Measurements from ENCODE around the gene NLN. TPM values are rescaled to one million over a fixed set of nuclear protein-coding genes. Genes with fewer than 3 reads are reported as not detected.

Gene NLN
- total RNA-seq, 4 donors from 2014 or later: 8.7 to 17.5 (median 13.1) TPM

DNA sequence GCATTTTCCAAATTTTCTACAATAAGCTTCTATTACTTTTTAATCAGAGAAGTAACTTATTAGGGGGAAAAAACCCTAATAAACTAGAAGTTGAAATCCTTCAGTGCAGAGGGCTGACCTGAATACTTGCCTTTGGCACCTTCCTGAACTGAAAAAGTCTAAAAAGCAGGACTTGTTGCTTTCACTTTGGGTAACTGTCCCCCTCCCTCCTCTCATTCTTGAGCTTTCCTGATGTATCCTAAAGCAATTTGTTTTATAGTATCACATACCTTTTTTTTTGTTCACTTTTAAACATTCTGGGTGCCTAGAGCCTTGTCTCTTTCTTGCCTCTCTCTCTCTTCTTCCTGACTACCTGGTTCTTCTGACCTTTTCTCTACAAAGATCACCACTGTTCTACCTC is 140.4 kb downstream of the NLN start:
- Histone ChIP-seq H3K27ac (no peak overlapping the region), H3K4me3 (replicated peaks in 1 of 3) (no peak overlapping the region), H3K36me3 (no peaks in the 10 kb centered on the region), H3K4me1 (peaks cover 4% of the 10 kb centered on the region in 2 donors), H3K9me3 (no peaks in the 10 kb centered on the region), H3K27me3 (no peaks in the 10 kb centered on the region)
- TF ChIP-seq POLR2A (IDR thresholded peaks at IDR 0.05): no peak
- TF ChIP-seq, protein P1, sequence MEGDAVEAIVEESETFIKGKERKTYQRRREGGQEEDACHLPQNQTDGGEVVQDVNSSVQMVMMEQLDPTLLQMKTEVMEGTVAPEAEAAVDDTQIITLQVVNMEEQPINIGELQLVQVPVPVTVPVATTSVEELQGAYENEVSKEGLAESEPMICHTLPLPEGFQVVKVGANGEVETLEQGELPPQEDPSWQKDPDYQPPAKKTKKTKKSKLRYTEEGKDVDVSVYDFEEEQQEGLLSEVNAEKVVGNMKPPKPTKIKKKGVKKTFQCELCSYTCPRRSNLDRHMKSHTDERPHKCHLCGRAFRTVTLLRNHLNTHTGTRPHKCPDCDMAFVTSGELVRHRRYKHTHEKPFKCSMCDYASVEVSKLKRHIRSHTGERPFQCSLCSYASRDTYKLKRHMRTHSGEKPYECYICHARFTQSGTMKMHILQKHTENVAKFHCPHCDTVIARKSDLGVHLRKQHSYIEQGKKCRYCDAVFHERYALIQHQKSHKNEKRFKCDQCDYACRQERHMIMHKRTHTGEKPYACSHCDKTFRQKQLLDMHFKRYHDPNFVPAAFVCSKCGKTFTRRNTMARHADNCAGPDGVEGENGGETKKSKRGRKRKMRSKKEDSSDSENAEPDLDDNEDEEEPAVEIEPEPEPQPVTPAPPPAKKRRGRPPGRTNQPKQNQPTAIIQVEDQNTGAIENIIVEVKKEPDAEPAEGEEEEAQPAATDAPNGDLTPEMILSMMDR (IDR thresholded peaks at IDR 0.05): no peak
- DNase-seq: no peak
- intact Hi-C loops (cut with DNase I): no loop called here

- TF ChIP-seq POLR2A (IDR thresholded peaks at IDR 0.05): no peak
- TF ChIP-seq, protein P1 (IDR thresholded peaks at IDR 0.05): no peak
- intact Hi-C loops (cut with DNase I): no loop called here
- Histone ChIP-seq H3K36me3 (no peaks in the 10 kb centered on the region), H3K9me3 (no peaks in the 10 kb centered on the region), H3K27me3 (no peaks in the 10 kb centered on the region), H3K4me3 (replicated peaks in 1 of 3) (no peak overlapping the region), H3K4me1 (peaks cover 5 to 8% of the 10 kb centered on the region in 2 donors), H3K27ac (no peak overlapping the region)
- 88 to 96% methylated on average over 2 of the region's 2 CpGs for WGBS, 2 donors
- no peak for DNase-seq
Observed at GRCh38 chr5:65863747-65864146, 141.7 kb downstream of the NLN start.

GRCh38 chr5:65866837-65867521 is 145.0 kb downstream of the NLN start:
- Histone ChIP-seq H3K27ac (peak overlapping the region in 2 of 3 donors; percentile 13 to 76), H3K27me3 (no peaks in the 10 kb centered on the region), H3K36me3 (no peaks in the 10 kb centered on the region), H3K9me3 (no peaks in the 10 kb centered on the region), H3K4me1 (peaks cover 5 to 8% of the 10 kb centered on the region in 2 donors), H3K4me3 (replicated peaks in 1 of 3) (no peak overlapping the region)
- WGBS, 2 donors: 73 to 82% methylated on average over 6 of the region's 6 CpGs
- TF ChIP-seq, protein P1 (IDR thresholded peaks at IDR 0.05): no peak
- no peak for TF ChIP-seq POLR2A (IDR thresholded peaks at IDR 0.05)
- DNase-seq: no peak
- intact Hi-C loops (cut with DNase I): no loop called here

GRCh38 chr5:65867542-65868195 is 145.7 kb downstream of the NLN start:
- DNase-seq: peak; percentile 20 to 71
- TF ChIP-seq, protein P1 (IDR thresholded peaks at IDR 0.05): no peak
- TF ChIP-seq POLR2A (IDR thresholded peaks at IDR 0.05): no peak
- WGBS, 2 donors: 41 to 54% methylated on average over 11 of the region's 11 CpGs
- Histone ChIP-seq H3K27ac (peak overlapping the region; percentile 13 to 76 (median 18)), H3K4me1 (peaks cover 4 to 5% of the 10 kb centered on the region in 2 donors), H3K36me3 (no peaks in the 10 kb centered on the region), H3K4me3 (replicated peaks in 1 of 3) (no peak overlapping the region), H3K27me3 (no peaks in the 10 kb centered on the region), H3K9me3 (no peaks in the 10 kb centered on the region)
- intact Hi-C loops (cut with DNase I): no loop called here

DNA sequence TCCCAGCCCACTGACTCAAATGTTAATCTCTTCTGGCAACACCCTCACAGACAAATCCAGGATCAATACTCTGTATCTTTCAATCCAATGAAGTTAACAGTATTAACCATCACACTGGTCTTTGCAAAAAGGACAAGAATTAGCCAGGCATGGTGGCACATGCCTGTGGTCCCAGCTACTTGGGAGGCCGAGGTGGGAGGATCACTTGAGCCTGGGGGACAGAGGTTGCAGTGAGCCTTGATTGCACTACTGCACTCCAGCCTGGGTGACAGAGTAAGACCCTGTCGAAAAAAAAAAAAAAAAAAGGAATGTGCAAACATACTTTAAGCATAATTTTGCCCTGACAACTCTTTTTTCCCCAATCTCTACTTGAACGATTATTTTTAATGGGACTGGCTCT is 146.5 kb downstream of the NLN start:
- DNase-seq: no peak
- intact Hi-C loops (cut with DNase I): no loop called here
- Histone ChIP-seq H3K27ac (peak overlapping the region in 1 of 3 donors; percentile 76), H3K27me3 (no peaks in the 10 kb centered on the region), H3K4me3 (replicated peaks in 1 of 3) (no peak overlapping the region), H3K4me1 (peaks cover 4 to 5% of the 10 kb centered on the region in 2 donors), H3K36me3 (no peaks in the 10 kb centered on the region), H3K9me3 (no peaks in the 10 kb centered on the region)
- TF ChIP-seq POLR2A (IDR thresholded peaks at IDR 0.05): no peak
- TF ChIP-seq, protein P1 (IDR thresholded peaks at IDR 0.05): no peak
- WGBS, 2 donors: 72 to 76% methylated on average over 3 of the region's 3 CpGs

Measured in thyroid gland (tissue), 4 donors.